ENCODE results near the gene MPO. TPM values are rescaled to one million over a fixed set of nuclear protein-coding genes. Genes with fewer than 3 reads are reported as not detected.

Gene MPO
- total and polyA plus RNA-seq, 2 donors (not counting 1 experiment from before 2014, with no cell fraction given), result 0.07 TPM; not detected in 1

DNA sequence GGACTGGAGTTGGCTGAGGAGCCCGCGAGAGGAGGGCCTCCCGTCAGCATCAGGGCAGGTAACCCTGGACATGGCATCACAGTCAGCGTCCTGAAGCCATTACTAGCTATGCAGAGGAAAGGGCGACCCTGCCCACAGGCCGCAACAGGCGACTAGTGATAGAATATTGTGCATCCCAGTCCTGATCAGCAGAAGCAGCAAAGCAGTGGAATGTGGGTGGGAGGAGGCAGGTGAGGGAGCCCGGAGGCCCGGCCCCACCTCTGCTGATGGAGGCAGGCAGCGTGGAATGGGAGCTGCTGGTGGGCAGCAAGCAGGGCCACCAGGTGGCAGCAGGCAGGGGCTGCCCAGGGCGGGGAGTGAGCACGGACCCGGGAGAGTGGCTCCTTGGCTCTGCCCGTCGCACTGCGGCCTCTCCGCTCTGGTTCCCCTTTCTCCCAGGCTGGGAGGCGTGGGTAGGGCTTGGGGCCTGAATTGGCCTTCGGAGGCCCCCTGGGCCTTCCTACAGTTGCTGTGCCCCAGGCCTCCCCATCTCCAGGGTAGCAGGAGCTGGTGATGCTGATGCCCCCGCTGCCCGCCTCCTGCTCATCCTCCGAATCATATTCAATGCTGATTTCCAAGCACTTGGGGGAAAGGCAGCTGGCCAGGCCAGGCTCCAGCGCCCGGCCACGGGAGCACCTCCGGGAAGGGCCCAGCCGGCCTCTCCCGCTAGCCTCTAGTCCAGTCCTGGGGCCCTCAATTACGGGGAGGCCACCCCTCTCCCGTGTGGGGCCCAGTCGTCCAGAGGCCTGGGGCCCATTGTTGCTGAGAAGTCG lies 27.6 kb upstream of the MPO start:
- TF ChIP-seq, protein P1, sequence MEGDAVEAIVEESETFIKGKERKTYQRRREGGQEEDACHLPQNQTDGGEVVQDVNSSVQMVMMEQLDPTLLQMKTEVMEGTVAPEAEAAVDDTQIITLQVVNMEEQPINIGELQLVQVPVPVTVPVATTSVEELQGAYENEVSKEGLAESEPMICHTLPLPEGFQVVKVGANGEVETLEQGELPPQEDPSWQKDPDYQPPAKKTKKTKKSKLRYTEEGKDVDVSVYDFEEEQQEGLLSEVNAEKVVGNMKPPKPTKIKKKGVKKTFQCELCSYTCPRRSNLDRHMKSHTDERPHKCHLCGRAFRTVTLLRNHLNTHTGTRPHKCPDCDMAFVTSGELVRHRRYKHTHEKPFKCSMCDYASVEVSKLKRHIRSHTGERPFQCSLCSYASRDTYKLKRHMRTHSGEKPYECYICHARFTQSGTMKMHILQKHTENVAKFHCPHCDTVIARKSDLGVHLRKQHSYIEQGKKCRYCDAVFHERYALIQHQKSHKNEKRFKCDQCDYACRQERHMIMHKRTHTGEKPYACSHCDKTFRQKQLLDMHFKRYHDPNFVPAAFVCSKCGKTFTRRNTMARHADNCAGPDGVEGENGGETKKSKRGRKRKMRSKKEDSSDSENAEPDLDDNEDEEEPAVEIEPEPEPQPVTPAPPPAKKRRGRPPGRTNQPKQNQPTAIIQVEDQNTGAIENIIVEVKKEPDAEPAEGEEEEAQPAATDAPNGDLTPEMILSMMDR (IDR thresholded peaks at IDR 0.05), result no peak
- TF ChIP-seq EZH2 (IDR thresholded peaks at IDR 0.05; ENCODE audit: borderline replicate concordance, insufficient read depth, low read depth, low read length, poor library complexity, severe bottlenecking), result no peak
- no peaks in the 10 kb centered on the region for H3K79me2 ChIP-seq (ENCODE audit: control insufficient read depth, insufficient read depth, low read length)
- no peaks in the 10 kb centered on the region for H3K9me3 Mint-ChIP-seq (ENCODE audit: insufficient read depth)
- H3K4me1 ChIP-seq (ENCODE audit: control insufficient read depth in 2 of 2, insufficient read depth in 2 of 2, low read length in 2 of 2), result peaks cover 0 to 8% of the 10 kb centered on the region in 2 donors
- ChIA-PET POLR2A (no interaction called here), CTCF (interaction anchor here (1.0 to 1.9 kb wide), 2 partner anchors 37 to 139 kb away, joined by 3 to 5 read pairs; no protein-coding TSS in a partner anchor)
- no peak overlapping the region for H3K4me3 ChIP-seq (ENCODE audit: control extremely low read depth in 1 of 5, extremely low read depth in 1 of 5, insufficient read depth in 1 of 5, low read depth in 2 of 5, low read length in 4 of 5)
- no peaks in the 10 kb centered on the region for H3K27me3 Mint-ChIP-seq
- 93% methylated on average over 32 of the region's 32 CpGs for WGBS (ENCODE audit: insufficient coverage)
- no peaks in the 10 kb centered on the region for H3K27me3 ChIP-seq (replicated peaks in 1 of 4; ENCODE audit: control extremely low read depth in 1 of 4, control insufficient read depth in 3 of 4, insufficient read depth in 4 of 4, low read length in 3 of 4)
- no peak overlapping the region for H3K27ac Mint-ChIP-seq
- no peaks in the 10 kb centered on the region for H3K9me3 ChIP-seq (ENCODE audit: control extremely low read depth in 1 of 3, control insufficient read depth in 2 of 3, insufficient read depth in 1 of 3, low read length in 2 of 3)
- H3K4me1 Mint-ChIP-seq, result peaks cover 6% of the 10 kb centered on the region
- no peak overlapping the region for H3K4me3 Mint-ChIP-seq
- no peaks in the 10 kb centered on the region for H3K36me3 ChIP-seq (replicated peaks in 1 of 2; ENCODE audit: control extremely low read depth in 1 of 2, control insufficient read depth in 1 of 2, extremely low read depth in 1 of 2, insufficient read depth in 2 of 2, low read length in 1 of 2)
- H2AFZ ChIP-seq (ENCODE audit: insufficient read depth, low read depth, low read length, poor library complexity, severe bottlenecking), result no peak overlapping the region
- no peak overlapping the region for H3K27ac ChIP-seq (ENCODE audit: low read length in 2 of 2)
- ATAC-seq (ENCODE audit: low read depth) (no peak), DNase-seq (peak; percentile 12)
- intact Hi-C loops (cut with micrococcal nuclease), result no loop called here
- no peaks in the 10 kb centered on the region for H4K20me1 ChIP-seq (ENCODE audit: control insufficient read depth, insufficient read depth, low read length, poor library complexity, severe bottlenecking)
- no peak overlapping the region for H3K4me2 ChIP-seq (replicated peaks; ENCODE audit: low read depth, low read length, poor library complexity, severe bottlenecking)
- H3K9ac ChIP-seq (ENCODE audit: low read length), result no peak overlapping the region

DNA sequence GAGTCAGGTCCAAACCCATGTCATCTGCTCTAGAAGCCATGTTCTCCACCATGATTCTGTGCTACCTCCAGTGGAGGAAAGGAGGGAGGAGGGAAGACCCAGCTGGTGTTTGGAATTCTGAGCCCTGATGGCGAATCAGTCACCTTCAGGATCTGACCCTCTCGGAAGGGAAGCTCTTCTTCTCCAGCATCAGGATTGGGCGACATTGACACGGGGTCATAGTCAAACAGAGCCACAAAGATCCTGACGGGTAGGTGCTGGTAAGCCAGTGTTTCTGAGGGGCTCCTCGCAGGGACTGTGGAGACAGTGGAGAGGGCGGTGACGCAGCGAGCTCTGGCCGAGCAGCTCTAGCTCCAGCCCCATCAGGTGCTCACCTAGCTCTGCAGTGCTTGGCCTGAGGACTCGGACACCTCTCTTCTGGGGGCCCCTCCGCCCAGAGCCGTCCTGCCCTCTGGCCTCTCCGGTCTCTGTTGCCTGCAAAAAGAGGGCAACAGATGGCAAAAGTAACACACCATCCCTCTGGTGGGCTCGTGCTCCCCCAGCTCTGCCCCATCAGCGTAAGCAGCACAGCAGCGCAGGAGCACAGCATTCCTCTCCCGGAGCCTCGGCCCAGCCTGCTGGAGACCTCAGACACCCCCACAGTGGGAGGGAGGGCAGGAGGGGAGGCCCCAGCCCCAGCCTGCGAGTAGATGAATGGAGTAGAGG lies 26.9 kb upstream of the MPO start:
- Histone ChIP-seq H3K36me3 (replicated peaks in 1 of 2; ENCODE audit: control extremely low read depth in 1 of 2, control insufficient read depth in 1 of 2, extremely low read depth in 1 of 2, insufficient read depth in 2 of 2, low read length in 1 of 2) (no peaks in the 10 kb centered on the region), H3K4me1 (ENCODE audit: control insufficient read depth in 2 of 2, insufficient read depth in 2 of 2, low read length in 2 of 2) (peaks cover 0 to 9% of the 10 kb centered on the region in 2 donors), H2AFZ (ENCODE audit: insufficient read depth, low read depth, low read length, poor library complexity, severe bottlenecking) (no peak overlapping the region), H3K27ac (ENCODE audit: low read length in 2 of 2) (no peak overlapping the region), H3K9ac (ENCODE audit: low read length) (no peak overlapping the region), H3K4me2 (replicated peaks; ENCODE audit: low read depth, low read length, poor library complexity, severe bottlenecking) (no peak overlapping the region), H3K9me3 (ENCODE audit: control extremely low read depth in 1 of 3, control insufficient read depth in 2 of 3, insufficient read depth in 1 of 3, low read length in 2 of 3) (no peaks in the 10 kb centered on the region), H4K20me1 (ENCODE audit: control insufficient read depth, insufficient read depth, low read length, poor library complexity, severe bottlenecking) (no peaks in the 10 kb centered on the region), H3K27me3 (replicated peaks in 1 of 4; ENCODE audit: control extremely low read depth in 1 of 4, control insufficient read depth in 3 of 4, insufficient read depth in 4 of 4, low read length in 3 of 4) (no peaks in the 10 kb centered on the region), H3K4me3 (ENCODE audit: control extremely low read depth in 1 of 5, extremely low read depth in 1 of 5, insufficient read depth in 1 of 5, low read depth in 2 of 5, low read length in 4 of 5) (no peak overlapping the region), H3K79me2 (ENCODE audit: control insufficient read depth, insufficient read depth, low read length) (no peaks in the 10 kb centered on the region)
- ChIA-PET POLR2A (no interaction called here), CTCF (interaction anchor here (0.6 to 1.1 kb wide), 2 partner anchors 10 to 37 kb away, joined by 3 to 4 read pairs; no protein-coding TSS in a partner anchor)
- H3K27ac Mint-ChIP-seq, result no peak overlapping the region
- no peaks in the 10 kb centered on the region for H3K27me3 Mint-ChIP-seq
- no peak for DNase-seq
- peaks cover 10% of the 10 kb centered on the region for H3K4me1 Mint-ChIP-seq
- no peak overlapping the region for H3K4me3 Mint-ChIP-seq
- intact Hi-C loops (cut with micrococcal nuclease), result no loop called here
- TF ChIP-seq, protein P1 (IDR thresholded peaks at IDR 0.05), result no peak
- no peak for TF ChIP-seq EZH2 (IDR thresholded peaks at IDR 0.05; ENCODE audit: borderline replicate concordance, insufficient read depth, low read depth, low read length, poor library complexity, severe bottlenecking)
- H3K9me3 Mint-ChIP-seq (ENCODE audit: insufficient read depth), result no peaks in the 10 kb centered on the region
- 95% methylated on average over 14 of the region's 20 CpGs for WGBS (ENCODE audit: insufficient coverage)
- ATAC-seq (ENCODE audit: low read depth), result no peak
